ENCODE data around the gene ANKEF1.

ANKEF1 gene

DNA sequence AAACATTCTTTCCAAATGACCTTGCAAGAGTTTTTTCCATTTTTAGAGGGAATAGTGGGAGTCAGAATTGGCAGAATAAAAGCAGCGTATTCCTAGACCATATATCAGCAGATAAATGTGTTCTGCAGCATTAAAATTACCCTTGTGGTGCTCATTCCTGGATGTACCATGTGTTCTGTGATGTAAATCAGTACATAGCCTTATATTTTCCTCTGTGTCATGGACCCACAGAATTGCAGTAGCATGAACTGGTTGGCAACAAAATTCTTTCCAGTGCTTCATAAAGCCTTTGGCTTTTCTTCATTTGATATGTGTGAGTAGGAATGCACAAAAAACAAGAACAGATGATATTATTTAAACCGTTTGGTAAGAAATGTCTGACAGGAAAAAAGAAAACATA, 32.5 kb downstream of the ANKEF1 start:
- Histone ChIP-seq H3K27me3 (ENCODE audit: insufficient read depth, low read length, poor library complexity) (no peaks in the 10 kb centered on the region), H3K79me2 (ENCODE audit: insufficient read depth, low read length) (no peaks in the 10 kb centered on the region), H3K36me3 (ENCODE audit: insufficient read depth, low read length) (no peaks in the 10 kb centered on the region), H4K20me1 (ENCODE audit: insufficient read depth, low read length) (no peaks in the 10 kb centered on the region), H3K4me3 (ENCODE audit: low read depth in 1 of 2, low read length in 2 of 2) (no peak overlapping the region), H3K9me3 (ENCODE audit: insufficient read depth, low read length, severe bottlenecking) (no peaks in the 10 kb centered on the region), H2AFZ (ENCODE audit: low read depth, low read length) (no peak overlapping the region), H3K4me2 (ENCODE audit: insufficient read depth, low read length) (no peak overlapping the region), H3K9ac (ENCODE audit: low read depth, low read length) (no peak overlapping the region), H3K4me1 (ENCODE audit: insufficient read depth, low read length) (no peaks in the 10 kb centered on the region), H3K27ac (ENCODE audit: low read length) (no peak overlapping the region)
- ATAC-seq (ENCODE audit: insufficient read depth, low read depth): no peak
- DNase-seq: no peak
- no peak for TF ChIP-seq EZH2 (IDR thresholded peaks at IDR 0.05; ENCODE audit: borderline replicate concordance, low read depth, low read length, severe bottlenecking)
- TF ChIP-seq, protein P1, sequence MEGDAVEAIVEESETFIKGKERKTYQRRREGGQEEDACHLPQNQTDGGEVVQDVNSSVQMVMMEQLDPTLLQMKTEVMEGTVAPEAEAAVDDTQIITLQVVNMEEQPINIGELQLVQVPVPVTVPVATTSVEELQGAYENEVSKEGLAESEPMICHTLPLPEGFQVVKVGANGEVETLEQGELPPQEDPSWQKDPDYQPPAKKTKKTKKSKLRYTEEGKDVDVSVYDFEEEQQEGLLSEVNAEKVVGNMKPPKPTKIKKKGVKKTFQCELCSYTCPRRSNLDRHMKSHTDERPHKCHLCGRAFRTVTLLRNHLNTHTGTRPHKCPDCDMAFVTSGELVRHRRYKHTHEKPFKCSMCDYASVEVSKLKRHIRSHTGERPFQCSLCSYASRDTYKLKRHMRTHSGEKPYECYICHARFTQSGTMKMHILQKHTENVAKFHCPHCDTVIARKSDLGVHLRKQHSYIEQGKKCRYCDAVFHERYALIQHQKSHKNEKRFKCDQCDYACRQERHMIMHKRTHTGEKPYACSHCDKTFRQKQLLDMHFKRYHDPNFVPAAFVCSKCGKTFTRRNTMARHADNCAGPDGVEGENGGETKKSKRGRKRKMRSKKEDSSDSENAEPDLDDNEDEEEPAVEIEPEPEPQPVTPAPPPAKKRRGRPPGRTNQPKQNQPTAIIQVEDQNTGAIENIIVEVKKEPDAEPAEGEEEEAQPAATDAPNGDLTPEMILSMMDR (IDR thresholded peaks at IDR 0.05; ENCODE audit: borderline replicate concordance, extremely low read depth, low read length, poor library complexity, severe bottlenecking): no peak

DNA sequence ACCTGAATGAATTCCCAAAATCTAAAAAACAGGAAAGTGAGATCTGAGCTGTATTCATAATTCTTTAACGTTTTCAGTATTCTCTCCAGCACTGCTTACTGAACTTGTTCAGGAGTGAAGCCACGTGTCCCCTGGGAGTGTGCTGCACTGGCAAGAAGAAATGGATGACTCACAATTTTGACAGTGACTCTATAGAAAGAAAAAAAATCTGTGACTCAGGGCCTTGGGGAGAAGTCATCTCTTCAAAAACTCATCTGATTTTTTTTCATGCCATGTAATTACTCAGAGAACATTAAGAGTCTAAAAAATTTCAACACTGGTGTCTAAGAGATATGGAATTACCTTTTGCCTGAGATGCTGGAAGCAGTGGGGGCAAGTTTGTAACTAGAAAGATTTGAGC, 39.7 kb downstream of the ANKEF1 start:
- no peaks in the 10 kb centered on the region for H3K36me3 ChIP-seq (ENCODE audit: insufficient read depth, low read length)
- ATAC-seq (ENCODE audit: insufficient read depth, low read depth): no peak
- no peaks in the 10 kb centered on the region for H3K79me2 ChIP-seq (ENCODE audit: insufficient read depth, low read length)
- DNase-seq: no peak
- H3K9ac ChIP-seq (ENCODE audit: low read depth, low read length): no peak overlapping the region
- no peaks in the 10 kb centered on the region for H4K20me1 ChIP-seq (ENCODE audit: insufficient read depth, low read length)
- no peak for TF ChIP-seq EZH2 (IDR thresholded peaks at IDR 0.05; ENCODE audit: borderline replicate concordance, low read depth, low read length, severe bottlenecking)
- TF ChIP-seq, protein P1 (IDR thresholded peaks at IDR 0.05; ENCODE audit: borderline replicate concordance, extremely low read depth, low read length, poor library complexity, severe bottlenecking): no peak
- peaks cover 4% of the 10 kb centered on the region for H3K27me3 ChIP-seq (ENCODE audit: insufficient read depth, low read length, poor library complexity)
- no peak overlapping the region for H3K4me2 ChIP-seq (ENCODE audit: insufficient read depth, low read length)
- H3K9me3 ChIP-seq (ENCODE audit: insufficient read depth, low read length, severe bottlenecking): no peaks in the 10 kb centered on the region
- no peaks in the 10 kb centered on the region for H3K4me1 ChIP-seq (ENCODE audit: insufficient read depth, low read length)
- H3K4me3 ChIP-seq (ENCODE audit: low read depth in 1 of 2, low read length in 2 of 2): no peak overlapping the region
- H2AFZ ChIP-seq (ENCODE audit: low read depth, low read length): no peak overlapping the region
- H3K27ac ChIP-seq (ENCODE audit: low read length): no peak overlapping the region

DNA sequence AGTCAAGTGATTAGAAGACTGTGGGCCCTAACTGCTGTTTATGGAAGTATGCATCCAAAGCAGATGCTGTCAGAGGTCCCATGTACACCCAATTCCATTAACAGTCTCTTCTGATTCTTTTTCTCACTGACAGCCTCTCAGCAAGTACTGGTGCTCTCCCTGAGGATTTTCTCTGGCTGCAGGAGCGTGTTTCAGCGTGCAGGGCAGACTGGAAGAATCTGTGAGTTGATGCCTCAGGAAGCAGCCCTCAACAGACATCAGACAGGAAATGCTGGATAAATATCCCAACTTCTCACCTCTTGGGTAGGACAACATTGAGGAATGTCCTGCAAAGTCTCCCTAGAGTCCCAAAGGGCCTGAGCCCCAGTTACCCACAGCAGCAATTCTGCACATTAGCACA, 40.8 kb downstream of the ANKEF1 start:
- Histone ChIP-seq H3K36me3 (ENCODE audit: insufficient read depth, low read length) (no peaks in the 10 kb centered on the region), H3K79me2 (ENCODE audit: insufficient read depth, low read length) (no peaks in the 10 kb centered on the region), H3K27me3 (ENCODE audit: insufficient read depth, low read length, poor library complexity) (peaks cover 4% of the 10 kb centered on the region), H3K27ac (ENCODE audit: low read length) (no peak overlapping the region), H3K9ac (ENCODE audit: low read depth, low read length) (no peak overlapping the region), H3K4me3 (ENCODE audit: low read depth in 1 of 2, low read length in 2 of 2) (no peak overlapping the region), H3K4me2 (ENCODE audit: insufficient read depth, low read length) (no peak overlapping the region), H3K4me1 (ENCODE audit: insufficient read depth, low read length) (no peaks in the 10 kb centered on the region), H3K9me3 (ENCODE audit: insufficient read depth, low read length, severe bottlenecking) (no peaks in the 10 kb centered on the region), H4K20me1 (ENCODE audit: insufficient read depth, low read length) (no peaks in the 10 kb centered on the region), H2AFZ (ENCODE audit: low read depth, low read length) (no peak overlapping the region)
- DNase-seq: no peak
- ATAC-seq (ENCODE audit: insufficient read depth, low read depth): no peak
- TF ChIP-seq EZH2 (IDR thresholded peaks at IDR 0.05; ENCODE audit: borderline replicate concordance, low read depth, low read length, severe bottlenecking): no peak
- TF ChIP-seq, protein P1 (IDR thresholded peaks at IDR 0.05; ENCODE audit: borderline replicate concordance, extremely low read depth, low read length, poor library complexity, severe bottlenecking): no peak

Measured in DND-41 (cell line).